A549 treated with AZD2906 at 1 μM for 4 hours (cell line): ENCODE measurements around the gene MMP3. TPM values are rescaled to one million over a fixed set of nuclear protein-coding genes. Genes with fewer than 3 reads are reported as not detected.

ENCODE experiments used
- total RNA-seq: library from RNA; stranded (reverse); fragments of 200-300 nt; extraction: Qiagen RNA extraction; gene quantifications from 5 replicates; pipeline ENCODE4 v1.2.3, GENCODE V29; 2022

Gene MMP3
- total RNA-seq: 0.07 to 0.27 TPM (median 0.09 TPM) in 3 of 5 replicates, not detected in the others

DNA sequence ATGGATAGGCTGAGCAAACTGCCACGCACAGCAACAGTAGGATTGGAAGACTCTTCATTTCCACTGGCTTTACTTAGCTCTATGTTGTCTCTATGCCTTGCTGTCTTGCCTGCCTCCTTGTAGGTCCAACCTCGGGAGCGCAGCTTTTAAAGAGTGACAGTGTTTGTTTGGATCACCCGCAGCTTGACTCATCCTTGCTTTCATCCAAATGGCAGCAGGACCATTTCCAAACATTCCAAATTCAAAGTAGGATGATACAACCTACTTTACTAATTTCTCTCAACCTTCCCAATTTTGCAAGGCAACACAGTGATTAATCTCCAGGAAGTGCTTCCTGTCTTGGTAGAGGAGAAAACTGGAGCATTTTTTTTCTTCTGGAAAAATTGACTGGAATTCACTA, at the start of gene MMP3:
MMP3 (minus strand) TSS at position 121 of the 400 bp plus-strand sequence; CDS start at position 58, 63 bp downstream.

DNA sequence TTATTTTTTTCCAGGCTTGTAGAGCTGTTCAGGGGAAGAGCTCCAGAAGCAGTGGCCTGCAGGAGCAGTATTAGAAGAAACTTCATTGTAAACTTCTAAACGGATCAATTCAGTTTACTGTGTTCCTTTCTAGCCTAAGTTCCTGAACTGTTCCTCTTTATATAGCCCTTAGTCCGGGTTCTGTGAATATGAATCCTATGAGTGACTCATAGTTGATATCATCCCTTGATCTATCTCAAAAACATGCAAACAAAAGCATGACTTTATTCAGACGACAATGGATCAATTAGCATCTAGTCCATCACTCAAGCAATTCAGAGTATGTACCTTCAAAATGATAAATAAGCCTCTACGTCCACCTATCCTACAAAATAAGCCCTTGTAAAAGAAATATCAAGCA, 31.4 kb upstream of the MMP3 start, which contains the start of gene MMP12:
MMP12 (minus strand) TSS at position 131 of the 400 bp plus-strand sequence; CDS start at position 86, 45 bp downstream.

DNA sequence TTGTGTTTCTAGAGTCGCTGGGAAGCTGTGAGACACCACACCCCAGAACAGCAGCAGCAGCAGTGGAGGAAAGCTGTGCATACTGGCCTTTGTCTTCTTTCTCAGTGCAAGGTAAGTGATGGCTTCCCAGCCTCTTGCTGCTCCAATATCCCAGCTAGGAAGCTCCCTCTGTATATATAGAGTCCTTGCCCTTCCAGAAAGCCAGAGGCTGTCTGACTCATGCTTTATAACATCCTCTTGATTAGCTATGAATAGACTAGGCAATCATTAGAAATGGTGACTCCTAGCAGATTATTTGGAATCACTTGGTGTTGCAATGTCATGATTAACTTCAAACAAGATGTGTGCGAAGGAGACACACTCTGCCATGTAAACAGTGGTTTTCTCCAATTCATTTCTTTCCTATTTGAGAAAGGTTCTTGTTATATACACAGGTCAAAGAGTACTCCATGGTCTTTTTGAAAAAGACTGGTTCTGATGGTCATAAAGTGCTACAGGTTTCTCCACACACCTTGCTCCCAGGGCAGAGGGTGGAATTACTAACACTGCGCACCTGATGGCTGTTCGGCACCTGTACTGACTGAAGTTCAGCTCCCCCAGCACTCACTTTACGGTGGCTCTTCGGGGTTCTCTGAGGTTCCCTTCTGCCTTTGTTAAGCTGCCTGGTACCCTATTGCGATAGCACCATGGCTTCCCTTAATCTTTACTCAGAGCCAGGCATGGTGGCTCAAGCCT, 45.2 kb downstream of the MMP3 start, which contains the start of gene MMP1:
MMP1 (minus strand) TSS at position 149 of the 735 bp plus-strand sequence; CDS start at position 81, 68 bp downstream.

Other genes starting within 250 kb of the MMP3 start
- gene MMP20, start 218.3 kb downstream of the MMP3 start, total RNA-seq: 0.07 TPM in 1 of 5 replicates, not detected in the others
- not detected in 5 replicates for gene MMP27, start 137.8 kb downstream of the MMP3 start, total RNA-seq
- gene MMP8, start 118.7 kb downstream of the MMP3 start, total RNA-seq: not detected in 5 replicates
- gene MMP10, start 63.0 kb downstream of the MMP3 start, total RNA-seq: 0.54 to 2.5 TPM (median 0.72 TPM) in 5 replicates
- 0.68 to 1.6 TPM (median 0.73 TPM) in 5 replicates for gene MMP1, start 45.4 kb downstream of the MMP3 start, total RNA-seq
- 0.05 to 0.08 TPM (median 0.06 TPM) in 4 of 5 replicates, not detected in the other for gene MMP12, start 31.4 kb upstream of the MMP3 start, total RNA-seq
- 0.04 to 0.08 TPM in 2 of 5 replicates, not detected in the others for gene MMP13, start 112.1 kb upstream of the MMP3 start, total RNA-seq
- 60.5 to 64.0 TPM (median 62.2 TPM) in 5 replicates for gene DCUN1D5, start 248.6 kb upstream of the MMP3 start, total RNA-seq